GOT3 (cell line): ENCODE measurements around the gene PCDHB8.
"Not testable (repeated sequence)": the region's sequence is repeated elsewhere in the genome, so short reads cannot be mapped to it uniquely, and the experiment has no call there.

Experiments used
- DNase-seq: peaks from one replicate; lab custom pipeline; 2025; ENCODE audit warnings: mixed read lengths; lab: John Stamatoyannopoulos, UW

Gene PCDHB8

GRCh38 chr5:141184117-141184855 is 6.7 kb downstream of the PCDHB8 start:
- DNase-seq: not testable (repeated sequence)

- no peak for DNase-seq
Observed at GRCh38 chr5:141186897-141187512, 9.4 kb downstream of the PCDHB8 start, which contains the start of gene PCDHB9. TSS of gene PCDHB9 (plus strand) at chr5:141187161. CDS start at chr5:141187319, 158 bp downstream.

GRCh38 chr5:141188682-141189081 is 11.1 kb downstream of the PCDHB8 start:
- DNase-seq: not testable (repeated sequence)

GRCh38 chr5:141189131-141189530 is 11.5 kb downstream of the PCDHB8 start:
- DNase-seq: not testable (repeated sequence)

- no peak for DNase-seq
Observed at GRCh38 chr5:141192110-141192725, 14.6 kb downstream of the PCDHB8 start, which contains the start of gene PCDHB10. TSS of gene PCDHB10 (plus strand) at chr5:141192353. CDS start at chr5:141192553, 200 bp downstream.

- DNase-seq: not testable (repeated sequence)
Observed at GRCh38 chr5:141194332-141194731, 16.7 kb downstream of the PCDHB8 start.

- DNase-seq: no peak
Observed at GRCh38 chr5:141196363-141196762, 18.8 kb downstream of the PCDHB8 start.

- no peak for DNase-seq
Observed at GRCh38 chr5:141199359-141200235, 22.0 kb downstream of the PCDHB8 start, which contains the start of gene PCDHB11. TSS of gene PCDHB11 (plus strand) at chr5:141199627. CDS start at chr5:141199775, 148 bp downstream.

GRCh38 chr5:141201126-141201525 is 23.5 kb downstream of the PCDHB8 start:
- not testable (repeated sequence) for DNase-seq

GRCh38 chr5:141201646-141202045 is 24.1 kb downstream of the PCDHB8 start:
- DNase-seq: not testable (repeated sequence)

GRCh38 chr5:141208478-141208877 is 30.9 kb downstream of the PCDHB8 start, which contains the start of gene PCDHB12:
TSS of gene PCDHB12 (plus strand) at chr5:141208719. CDS start at chr5:141208908, 189 bp downstream.
- DNase-seq: no peak

- DNase-seq: not testable (repeated sequence)
Observed at GRCh38 chr5:141210281-141210680, 32.7 kb downstream of the PCDHB8 start.

- not testable (repeated sequence) for DNase-seq
Observed at GRCh38 chr5:141210849-141211248, 33.3 kb downstream of the PCDHB8 start.

GRCh38 chr5:141213656-141214339 is 36.2 kb downstream of the PCDHB8 start, which contains the start of gene PCDHB13:
TSS of gene PCDHB13 (plus strand) at chr5:141213919. CDS start at chr5:141214124, 205 bp downstream.
- peak; percentile 47 for DNase-seq

- not testable (repeated sequence) for DNase-seq
Observed at GRCh38 chr5:141214583-141214982, 37.0 kb downstream of the PCDHB8 start.

GRCh38 chr5:141215504-141215903 is 37.9 kb downstream of the PCDHB8 start:
- not testable (repeated sequence) for DNase-seq

GRCh38 chr5:141216035-141216434 is 38.4 kb downstream of the PCDHB8 start:
- not testable (repeated sequence) for DNase-seq

GRCh38 chr5:141223112-141223783 is 45.7 kb downstream of the PCDHB8 start, which contains the start of gene PCDHB14:
TSS of gene PCDHB14 (plus strand) at chr5:141223343. CDS start at chr5:141223506, 163 bp downstream.
- no peak for DNase-seq

GRCh38 chr5:141224844-141225243 is 47.3 kb downstream of the PCDHB8 start:
- DNase-seq: not testable (repeated sequence)

GRCh38 chr5:141225421-141225820 is 47.8 kb downstream of the PCDHB8 start:
- DNase-seq: not testable (repeated sequence)
